ENCODE data around the gene MAP4K1.

MAP4K1 gene

DNA sequence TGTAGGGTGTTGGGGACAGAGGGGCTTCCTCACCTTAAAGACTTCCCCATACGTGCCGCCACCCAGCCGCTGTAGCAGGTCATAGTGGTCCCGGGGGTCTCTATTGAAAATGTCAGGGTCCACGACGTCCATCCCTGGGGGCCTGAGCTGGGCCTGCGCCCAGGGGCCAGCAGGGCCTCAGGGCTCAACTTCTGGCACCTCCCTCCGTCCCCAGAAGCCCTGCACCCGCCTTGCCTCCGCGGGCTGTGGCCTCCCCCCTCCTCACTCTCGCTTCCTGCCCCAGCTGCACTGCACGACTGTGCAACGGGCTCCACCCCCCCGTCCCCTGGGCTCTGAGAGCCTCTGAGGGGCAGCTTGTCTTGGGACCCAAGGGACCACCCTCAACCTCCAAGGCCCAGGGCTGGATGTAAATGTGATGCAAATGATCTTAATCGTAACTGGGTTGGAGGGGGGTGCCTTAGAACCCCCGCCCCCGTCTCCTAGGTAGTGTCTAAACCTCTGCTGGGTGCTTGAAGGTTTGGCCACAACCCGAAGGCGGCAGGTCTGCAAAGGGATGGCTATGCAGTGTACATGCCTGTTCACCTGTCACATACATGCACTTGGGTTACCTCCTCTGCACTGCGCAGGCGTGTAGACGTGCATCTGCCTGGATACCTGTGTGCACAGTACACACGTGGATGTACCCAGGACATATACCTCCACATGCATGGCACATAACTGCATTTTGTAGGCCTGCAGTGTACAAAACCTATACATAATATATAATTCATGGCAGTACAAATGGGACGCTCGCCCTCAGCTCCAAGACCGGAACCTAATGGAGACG lies at the start of gene MAP4K1:
TSS of gene MAP4K1 (minus strand) at position 190 of the 826 bp plus-strand sequence. CDS start at position 132, 58 bp downstream.
- H3K4me1 ChIP-seq (ENCODE audit: insufficient read depth, low read length) = peaks cover 11% of the 10 kb centered on the region
- peak within 1 kb of the TSS; percentile 64 for H3K9ac ChIP-seq (ENCODE audit: low read depth, low read length)
- peaks cover 11% of the 10 kb centered on the region for H3K36me3 ChIP-seq (ENCODE audit: insufficient read depth, low read length)
- H3K9me3 ChIP-seq (ENCODE audit: control insufficient read depth, insufficient read depth, low read length) = no peaks in the 10 kb centered on the region

DNA sequence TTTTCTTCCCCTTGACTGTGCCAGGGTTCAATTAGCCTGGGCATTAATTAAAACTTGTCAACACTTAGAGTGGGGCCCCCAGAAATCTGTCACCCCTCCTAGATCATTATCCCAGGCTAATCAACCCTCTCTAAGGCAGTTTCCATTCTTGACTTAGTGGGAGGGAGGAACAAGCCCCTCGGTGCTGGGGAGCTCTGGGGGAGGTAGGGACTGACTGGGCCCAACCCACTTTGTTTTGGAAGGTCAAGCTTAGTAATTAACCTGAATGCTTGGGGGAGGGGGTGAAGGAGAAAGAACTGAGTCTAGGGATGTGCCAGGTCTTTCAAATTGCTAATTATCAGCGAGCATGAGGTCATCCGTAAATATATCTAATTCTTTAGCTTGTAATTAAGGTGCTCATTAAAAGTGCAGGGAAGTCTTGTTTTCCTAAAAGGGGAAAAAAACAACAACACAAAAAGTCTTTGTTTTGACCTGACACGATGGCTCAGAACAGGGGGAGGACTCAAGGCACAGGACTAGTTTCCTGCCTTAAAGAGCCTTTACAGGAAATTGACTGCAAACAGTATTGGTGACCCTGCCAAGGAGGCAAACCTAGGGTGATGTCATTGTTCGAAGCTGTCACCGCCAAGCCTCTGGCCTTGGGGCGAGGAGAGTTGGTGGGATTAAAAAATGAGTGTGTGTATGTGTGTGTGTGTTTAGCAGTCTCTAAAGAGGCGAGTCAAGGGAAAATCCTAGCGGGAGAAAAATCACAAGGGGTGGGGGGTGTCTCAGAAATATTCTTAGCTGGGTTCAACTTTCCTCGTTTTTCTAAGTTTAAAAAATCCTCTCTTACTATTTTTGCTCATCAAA lies 49.1 kb upstream of the MAP4K1 start:
- 0 out of 2 replicates have a peak, but pooled peaks cover 3% of the 10 kb centered on the region for H3K36me3 ChIP-seq (ENCODE audit: insufficient read depth, low read length)
- H3K9ac ChIP-seq (ENCODE audit: low read depth, low read length) = peak overlapping the region; percentile 40

DNA sequence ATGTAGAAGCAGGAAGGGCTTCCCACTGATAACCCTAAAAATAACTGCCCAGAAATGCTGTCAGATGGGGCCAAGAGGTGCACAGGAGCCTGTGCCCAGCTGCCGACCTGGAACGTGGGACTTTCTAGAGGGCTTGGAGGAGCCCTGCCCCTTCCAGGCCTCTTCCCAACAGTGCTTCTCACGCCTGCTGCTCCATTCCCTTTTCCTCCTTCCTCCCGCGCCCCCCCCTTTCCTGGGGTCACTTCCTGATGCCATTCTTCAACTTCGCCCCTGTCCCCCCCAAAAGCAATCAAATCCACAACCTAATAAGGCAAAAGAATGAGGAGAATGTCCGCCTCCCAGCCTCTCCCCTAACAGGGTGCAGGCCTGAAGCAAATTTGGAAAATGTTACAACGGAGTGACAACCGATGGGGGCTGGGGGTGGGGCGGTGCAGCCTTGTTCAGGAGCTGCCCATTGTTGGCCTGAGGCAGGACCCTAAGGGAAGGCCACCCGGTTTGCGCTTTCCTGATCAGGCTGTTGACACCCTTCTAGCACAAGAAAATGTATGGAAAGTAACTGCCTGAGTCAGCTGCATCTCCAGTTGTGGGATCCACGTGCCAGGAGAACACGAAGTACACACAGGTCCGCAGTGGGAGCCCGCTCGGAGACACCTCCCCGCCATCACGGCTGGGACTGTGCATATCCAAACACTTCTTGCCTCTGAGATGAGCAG lies 48.4 kb upstream of the MAP4K1 start:
- peak overlapping the region; percentile 40 for H3K9ac ChIP-seq (ENCODE audit: low read depth, low read length)
- H3K36me3 ChIP-seq (ENCODE audit: insufficient read depth, low read length) = 0 out of 2 replicates have a peak, but pooled peaks cover 3% of the 10 kb centered on the region
- H3K9me3 ChIP-seq (ENCODE audit: control insufficient read depth, insufficient read depth, low read length) = no peaks in the 10 kb centered on the region
- H3K4me1 ChIP-seq (ENCODE audit: insufficient read depth, low read length) = peaks cover 83% of the 10 kb centered on the region

More for the DNA sequence above, 49.1 kb upstream of the MAP4K1 start:
- Histone ChIP-seq H3K4me1 (ENCODE audit: insufficient read depth, low read length) (peaks cover 88% of the 10 kb centered on the region), H3K9me3 (ENCODE audit: control insufficient read depth, insufficient read depth, low read length) (no peaks in the 10 kb centered on the region)

DNA sequence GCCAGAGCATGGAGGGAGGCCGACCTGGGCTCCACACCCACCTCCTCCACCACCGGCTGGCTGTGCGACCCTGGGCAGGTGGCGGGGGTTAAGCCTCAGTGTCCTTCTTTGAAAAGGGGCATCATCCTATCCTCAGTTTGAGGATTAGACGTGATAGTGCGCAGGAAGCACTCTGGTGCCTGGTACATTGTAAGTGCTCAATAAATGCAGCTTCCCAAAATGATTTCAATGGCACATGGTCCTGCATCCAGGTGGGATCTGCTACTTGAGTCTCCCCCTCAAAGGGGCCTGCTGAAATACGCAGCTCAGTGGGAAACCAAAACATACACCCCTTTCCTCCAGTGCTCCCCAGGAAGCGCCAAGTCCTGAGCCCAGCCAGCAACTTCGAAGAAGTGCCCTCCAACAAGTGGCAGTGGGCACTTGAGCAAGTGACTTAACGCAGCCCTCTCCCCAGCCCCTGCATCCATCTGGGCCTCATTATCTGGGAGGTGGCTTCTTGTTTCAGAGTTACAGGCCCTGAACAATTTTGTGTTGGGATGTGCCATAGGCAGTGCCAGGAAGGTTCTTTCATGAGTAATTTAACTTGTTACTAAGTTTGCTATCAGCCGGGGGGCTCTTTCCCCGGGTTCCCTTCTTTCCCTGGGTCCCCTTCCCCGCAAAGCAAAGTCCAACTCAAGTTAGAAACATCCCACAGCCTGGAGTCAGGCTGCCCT lies 47.6 kb upstream of the MAP4K1 start:
- Histone ChIP-seq H3K9ac (ENCODE audit: low read depth, low read length) (peak overlapping the region; percentile 0; the same call in 1 of the 2 replicates), H3K36me3 (ENCODE audit: insufficient read depth, low read length) (0 out of 2 replicates have a peak, but pooled peaks cover 3% of the 10 kb centered on the region)

DNA sequence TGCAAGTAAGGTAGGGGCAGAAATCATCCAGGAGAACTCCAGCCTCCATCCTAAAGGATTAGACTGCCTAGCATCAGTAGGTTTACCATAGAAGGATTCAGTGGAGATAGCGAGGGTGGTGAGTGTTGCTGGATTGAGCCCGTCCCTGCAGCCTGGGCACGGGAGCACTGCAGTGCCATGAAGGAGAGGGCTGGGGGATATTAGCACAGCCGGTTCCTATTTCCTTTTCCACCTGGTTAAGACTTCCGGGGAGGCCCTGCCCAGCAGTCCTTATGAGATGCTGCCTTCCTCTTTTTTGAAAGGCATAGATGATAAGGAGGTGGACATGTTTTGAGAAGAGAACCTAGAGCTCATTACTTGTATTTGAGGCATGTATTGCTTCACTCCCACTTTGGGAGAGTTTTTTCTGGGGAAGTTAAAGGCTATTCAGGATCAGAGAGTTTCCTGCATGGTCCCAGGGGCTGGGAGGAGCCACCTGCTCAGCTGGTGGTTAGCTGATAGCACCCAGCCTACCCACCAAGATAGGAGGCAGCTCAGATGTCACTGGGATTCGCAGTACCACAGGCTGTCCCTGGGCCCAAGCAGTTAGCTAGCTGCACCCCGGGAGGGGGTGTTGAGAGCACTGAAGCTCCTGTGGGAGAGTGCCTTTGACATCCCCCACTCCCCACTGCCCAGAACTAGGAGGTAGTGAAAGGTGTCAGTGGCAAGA lies 46.9 kb upstream of the MAP4K1 start:
- Histone ChIP-seq H3K9ac (ENCODE audit: low read depth, low read length) (no peak overlapping the region; the same call in 1 of the 2 replicates), H3K36me3 (ENCODE audit: insufficient read depth, low read length) (0 out of 2 replicates have a peak, but pooled peaks cover 3% of the 10 kb centered on the region), H3K4me1 (ENCODE audit: insufficient read depth, low read length) (peaks cover 76% of the 10 kb centered on the region), H3K9me3 (ENCODE audit: control insufficient read depth, insufficient read depth, low read length) (no peaks in the 10 kb centered on the region)

More for the DNA sequence above, 47.6 kb upstream of the MAP4K1 start:
- H3K9me3 ChIP-seq (ENCODE audit: control insufficient read depth, insufficient read depth, low read length) = no peaks in the 10 kb centered on the region
- H3K4me1 ChIP-seq (ENCODE audit: insufficient read depth, low read length) = peaks cover 82% of the 10 kb centered on the region

DNA sequence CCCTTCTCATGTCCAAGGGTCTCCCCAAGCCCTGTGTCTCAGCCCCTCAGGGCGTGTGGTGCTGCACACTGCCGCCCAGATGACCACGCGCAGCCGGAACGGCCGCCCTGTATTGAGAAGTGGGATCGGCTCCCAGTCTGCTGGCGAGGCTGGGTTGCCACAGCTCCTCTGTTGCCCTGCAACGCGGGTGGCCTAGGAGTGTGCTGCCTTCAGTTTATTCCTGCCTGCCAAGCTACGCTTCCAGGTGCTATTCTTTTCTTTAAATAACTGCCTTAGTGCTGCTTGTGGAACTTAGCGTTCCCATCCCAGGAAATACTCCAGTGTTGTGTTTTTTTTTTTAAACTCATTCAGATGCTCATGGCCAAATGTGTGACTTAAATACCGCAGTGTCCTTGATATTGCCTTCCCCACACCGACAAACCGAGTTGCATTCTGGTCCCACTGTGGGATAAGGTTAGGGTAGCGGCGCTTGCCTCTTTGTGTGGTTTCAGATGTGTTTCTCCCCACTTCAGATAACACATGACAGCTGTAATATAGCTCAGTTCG lies 46.3 kb upstream of the MAP4K1 start:
- Histone ChIP-seq H3K4me1 (ENCODE audit: insufficient read depth, low read length) (peaks cover 76% of the 10 kb centered on the region), H3K9me3 (ENCODE audit: control insufficient read depth, insufficient read depth, low read length) (no peaks in the 10 kb centered on the region), H3K36me3 (ENCODE audit: insufficient read depth, low read length) (0 out of 2 replicates have a peak, but pooled peaks cover 3% of the 10 kb centered on the region), H3K9ac (ENCODE audit: low read depth, low read length) (no peak overlapping the region)

DNA sequence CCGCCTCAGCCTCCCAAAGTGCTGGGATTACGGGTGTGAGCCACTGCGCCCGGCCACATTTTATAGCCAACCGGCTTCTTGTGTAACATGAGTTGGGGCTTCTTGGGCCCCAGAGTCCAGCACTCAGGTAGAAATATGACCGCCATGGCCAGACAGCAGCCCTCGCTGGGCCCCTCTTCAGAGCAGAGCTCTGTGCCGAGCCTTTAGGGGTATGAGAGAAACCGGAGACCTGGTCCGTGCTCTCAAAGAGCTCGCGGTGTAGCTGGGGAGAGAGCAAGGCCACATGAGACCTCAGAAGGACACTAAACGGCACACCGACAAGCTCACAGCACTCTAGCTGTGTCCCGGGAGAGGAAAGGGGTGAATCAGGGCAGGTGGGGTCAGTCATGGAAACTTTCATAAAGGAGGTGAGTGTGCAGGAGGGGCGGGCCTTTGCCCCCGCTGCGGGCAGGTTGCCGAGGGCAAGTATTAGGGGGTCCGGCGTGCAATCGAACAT lies 45.5 kb upstream of the MAP4K1 start:
- peaks cover 2% of the 10 kb centered on the region; the same call in 1 of the 2 replicates for H3K36me3 ChIP-seq (ENCODE audit: insufficient read depth, low read length)
- H3K4me1 ChIP-seq (ENCODE audit: insufficient read depth, low read length) = peaks cover 77% of the 10 kb centered on the region
- H3K9me3 ChIP-seq (ENCODE audit: control insufficient read depth, insufficient read depth, low read length) = no peaks in the 10 kb centered on the region
- no peak overlapping the region for H3K9ac ChIP-seq (ENCODE audit: low read depth, low read length)

DNA sequence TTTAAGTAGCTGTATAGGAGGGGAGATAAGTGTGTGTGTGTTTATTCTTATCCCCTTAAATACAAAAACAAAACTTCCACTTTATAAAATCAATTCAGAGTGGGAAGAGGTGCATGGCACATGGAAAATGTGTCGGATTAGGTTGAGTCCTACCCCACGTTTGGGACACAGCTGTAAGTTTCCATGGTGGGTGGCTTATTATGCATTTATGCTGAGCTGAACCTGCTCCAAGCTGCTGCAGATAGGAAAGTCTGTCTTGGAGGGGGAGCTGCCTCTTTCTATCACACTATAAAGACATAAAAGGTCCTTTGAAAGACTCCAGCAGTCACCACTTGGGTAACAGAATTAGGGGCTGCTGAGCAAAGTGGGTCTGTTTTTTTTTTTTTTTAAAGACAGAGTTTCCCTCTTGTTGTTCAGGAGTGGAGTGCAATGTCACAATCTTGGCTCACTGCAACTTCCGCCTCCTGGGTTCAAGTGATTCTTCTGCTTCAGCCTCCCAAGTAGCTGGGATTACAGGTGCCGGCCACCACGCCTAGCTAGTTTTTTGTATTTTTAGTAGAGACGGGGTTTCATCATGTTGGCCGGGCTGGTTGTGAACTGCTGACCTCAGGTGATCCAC lies 44.9 kb upstream of the MAP4K1 start:
- Histone ChIP-seq H3K36me3 (ENCODE audit: insufficient read depth, low read length) (no peaks in the 10 kb centered on the region; the same call in 1 of the 2 replicates), H3K4me1 (ENCODE audit: insufficient read depth, low read length) (peaks cover 77% of the 10 kb centered on the region), H3K9me3 (ENCODE audit: control insufficient read depth, insufficient read depth, low read length) (no peaks in the 10 kb centered on the region), H3K9ac (ENCODE audit: low read depth, low read length) (no peak overlapping the region)

DNA sequence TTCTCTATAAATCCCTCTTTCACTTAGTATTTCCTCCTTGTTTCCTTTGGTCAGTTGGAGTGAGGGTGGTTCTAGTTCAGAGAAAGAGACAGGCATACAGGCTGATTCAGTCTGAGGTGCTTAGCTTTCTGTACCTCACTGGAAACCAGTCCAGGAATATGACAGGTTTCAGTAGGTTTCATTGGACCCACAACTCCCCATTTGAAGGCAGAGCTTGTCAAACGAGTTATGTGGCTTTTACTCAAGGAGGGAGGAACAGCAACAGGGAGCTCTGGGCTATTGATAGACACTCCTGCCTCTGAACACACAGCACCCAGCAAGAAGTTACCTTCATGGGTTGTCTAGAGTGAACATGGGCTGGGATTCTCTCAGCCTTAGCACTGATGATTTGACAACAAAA lies 44.2 kb upstream of the MAP4K1 start:
- no peaks in the 10 kb centered on the region; the same call in 1 of the 2 replicates for H3K36me3 ChIP-seq (ENCODE audit: insufficient read depth, low read length)
- H3K9ac ChIP-seq (ENCODE audit: low read depth, low read length) = no peak overlapping the region
- no peaks in the 10 kb centered on the region for H3K9me3 ChIP-seq (ENCODE audit: control insufficient read depth, insufficient read depth, low read length)
- peaks cover 75% of the 10 kb centered on the region for H3K4me1 ChIP-seq (ENCODE audit: insufficient read depth, low read length)

DNA sequence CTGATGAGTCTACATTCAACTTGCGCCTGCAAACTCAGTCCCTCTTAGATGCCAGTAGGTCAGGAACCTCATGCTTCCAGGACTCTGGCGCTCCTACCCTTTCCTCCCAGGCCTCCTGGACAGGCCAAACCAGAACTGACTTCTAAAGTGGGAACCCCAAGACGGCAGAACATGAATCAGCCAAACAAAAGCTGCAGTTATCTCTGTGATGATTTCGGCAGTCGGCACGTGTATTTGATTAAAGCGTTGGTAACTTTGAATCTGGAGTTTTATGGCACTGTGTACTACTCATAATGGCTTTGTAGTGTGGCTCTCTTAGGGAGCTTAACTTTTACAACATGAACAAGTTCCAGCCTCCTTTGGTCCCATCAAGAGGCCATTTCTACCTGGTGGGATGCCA lies 43.4 kb upstream of the MAP4K1 start:
- no peaks in the 10 kb centered on the region for H3K9me3 ChIP-seq (ENCODE audit: control insufficient read depth, insufficient read depth, low read length)
- no peak overlapping the region for H3K9ac ChIP-seq (ENCODE audit: low read depth, low read length)
- H3K4me1 ChIP-seq (ENCODE audit: insufficient read depth, low read length) = peaks cover 75% of the 10 kb centered on the region
- no peaks in the 10 kb centered on the region; the same call in 1 of the 2 replicates for H3K36me3 ChIP-seq (ENCODE audit: insufficient read depth, low read length)

DNA sequence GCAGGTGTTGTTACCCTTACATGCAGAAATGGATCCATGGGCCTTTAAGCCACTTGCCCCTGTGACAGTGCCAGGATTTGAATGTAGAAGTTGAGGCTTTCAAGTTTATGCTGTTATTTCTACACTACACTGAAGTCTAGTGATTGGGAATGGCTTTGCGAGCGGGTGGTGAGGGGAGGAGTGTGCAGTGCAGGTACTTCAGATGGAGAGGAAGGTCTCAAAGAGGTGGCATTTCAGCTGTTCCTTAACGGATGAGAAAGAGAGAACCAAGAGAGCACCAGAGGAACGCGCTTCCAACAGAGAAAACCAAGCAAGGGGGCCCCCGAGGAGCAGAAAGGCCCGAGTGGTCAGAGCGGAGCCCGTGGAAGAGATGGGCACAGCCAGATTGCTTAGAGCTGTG lies 43.0 kb upstream of the MAP4K1 start:
- H3K36me3 ChIP-seq (ENCODE audit: insufficient read depth, low read length) = no peaks in the 10 kb centered on the region; the same call in 1 of the 2 replicates
- no peak overlapping the region for H3K9ac ChIP-seq (ENCODE audit: low read depth, low read length)
- peaks cover 74% of the 10 kb centered on the region for H3K4me1 ChIP-seq (ENCODE audit: insufficient read depth, low read length)
- no peaks in the 10 kb centered on the region for H3K9me3 ChIP-seq (ENCODE audit: control insufficient read depth, insufficient read depth, low read length)
